Erythroblast (primary cell): ENCODE results near the gene HOGA1.

Source experiments
- GATA1 ChIP-seq: IDR thresholded peaks from 2 replicates; pipeline ENCODE4 v1.6.1; 2011; ENCODE audit warnings: low read depth, mild to moderate bottlenecking, control low read depth, low read length, moderate library complexity
- POLR2A ChIP-seq: IDR thresholded peaks from 2 replicates; pipeline ENCODE4 v1.6.1; 2011; ENCODE audit warnings: mild to moderate bottlenecking, low read length

- TF ChIP-seq POLR2A (no peak), GATA1 (no peak)
These were observed 13.9 kb upstream of the HOGA1 start for GRCh38 chr10:97570146-97570788.
